Immature natural killer cell (primary cell): ENCODE measurements around the gene GUCY2C. TPM values are rescaled to one million over a fixed set of nuclear protein-coding genes. Genes with fewer than 3 reads are reported as not detected.

Experiments
- DNase-seq, 3 donors: peaks; one replicate each; pipeline ENCODE4 v3.0.0; 2022; ENCODE audit warnings: mixed read lengths in 1 of 3
- H3K27ac Mint-ChIP-seq, 6 donors: one replicate each; pipeline ENCODE4 v1.8.0; 2020; ENCODE audit warnings: mixed read lengths in 6 of 6, mild to moderate bottlenecking in 5 of 6, inconsistent platforms in 4 of 6, moderate library complexity in 3 of 6
- H3K27me3 Mint-ChIP-seq, 3 donors: one replicate each; pipeline ENCODE4 v1.8.0; 2020 to 2021; ENCODE audit warnings: low read depth in 3 of 3, mild to moderate bottlenecking in 3 of 3, mixed read lengths in 3 of 3, moderate library complexity in 3 of 3, inconsistent platforms in 1 of 3
- H3K36me3 Mint-ChIP-seq, 3 donors: one replicate each; pipeline ENCODE4 v1.8.0; 2020; ENCODE audit warnings: mixed read lengths in 3 of 3, inconsistent platforms in 2 of 3, mild to moderate bottlenecking in 2 of 3
- H3K4me1 Mint-ChIP-seq, 2 donors: one replicate each; pipeline ENCODE4 v1.8.0; 2020; ENCODE audit warnings: inconsistent platforms in 2 of 2, mild to moderate bottlenecking in 2 of 2, mixed read lengths in 2 of 2, moderate library complexity in 1 of 2
- H3K4me3 Mint-ChIP-seq, 5 donors: one replicate each; pipeline ENCODE4 v1.8.0; 2020; ENCODE audit warnings: mild to moderate bottlenecking in 5 of 5, mixed read lengths in 5 of 5, inconsistent platforms in 3 of 5, moderate library complexity in 3 of 5
- H3K9me3 Mint-ChIP-seq, 6 donors: one replicate each; pipeline ENCODE4 v1.8.0; 2020; ENCODE audit warnings: mild to moderate bottlenecking in 6 of 6, mixed read lengths in 6 of 6, inconsistent platforms in 4 of 6, moderate library complexity in 3 of 6
- polyA plus RNA-seq, 3 donors: library from polyadenylated mRNA; unstranded; fragments of 300-500 nt; fragmentation: Illumina TruSeq; gene quantifications; one replicate each; pipeline ENCODE4 v1.2.3, GENCODE V29; 2021

The GUCY2C gene
- polyA plus RNA-seq, 3 donors from 2014 or later = not detected

DNA sequence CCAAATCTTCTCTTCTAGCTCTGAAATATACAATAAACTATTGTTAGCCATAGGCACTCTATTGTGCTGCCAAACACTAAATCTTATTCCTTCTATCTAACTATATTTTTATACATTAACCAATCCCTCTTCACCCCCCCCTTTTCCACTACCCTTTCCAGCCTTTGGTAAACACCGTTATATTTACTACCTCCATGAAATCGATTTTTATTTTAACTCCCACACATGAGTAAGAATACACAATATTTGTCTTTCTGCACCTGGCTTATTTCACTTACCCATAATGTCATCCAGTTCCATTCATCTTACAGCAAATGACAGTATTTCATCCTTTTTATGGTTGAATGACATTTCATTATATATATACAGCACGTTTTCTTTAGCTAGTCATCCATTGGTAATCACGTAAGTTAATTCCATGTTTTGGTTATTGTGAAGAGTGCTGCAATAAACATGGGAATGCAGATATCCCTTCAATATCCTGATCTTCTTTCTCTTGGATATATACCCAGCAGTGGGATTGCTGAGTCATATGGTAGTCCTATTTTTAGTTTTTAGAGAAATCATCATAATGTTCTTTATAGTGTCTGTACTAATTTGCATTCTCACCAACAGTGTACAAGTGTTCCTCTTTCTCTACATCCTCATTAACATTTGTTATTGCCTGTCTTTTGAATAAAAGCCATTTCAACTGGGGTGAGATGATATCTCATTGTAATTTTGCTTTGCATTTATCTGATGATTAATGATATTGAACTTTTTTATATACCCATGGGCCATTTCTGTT lies 94.5 kb downstream of the GUCY2C start:
- Mint-ChIP-seq H3K27ac (no peak overlapping the region), H3K36me3 (peaks cover 0 to 4% (median 0%) of the 10 kb centered on the region in 3 donors), H3K4me1 (no peaks in the 10 kb centered on the region), H3K27me3 (peaks cover 4 to 14% (median 6%) of the 10 kb centered on the region in 3 donors), H3K4me3 (no peak overlapping the region), H3K9me3 (peaks cover 14 to 40% (median 24%) of the 10 kb centered on the region in 6 donors)
- DNase-seq = no peak

DNA sequence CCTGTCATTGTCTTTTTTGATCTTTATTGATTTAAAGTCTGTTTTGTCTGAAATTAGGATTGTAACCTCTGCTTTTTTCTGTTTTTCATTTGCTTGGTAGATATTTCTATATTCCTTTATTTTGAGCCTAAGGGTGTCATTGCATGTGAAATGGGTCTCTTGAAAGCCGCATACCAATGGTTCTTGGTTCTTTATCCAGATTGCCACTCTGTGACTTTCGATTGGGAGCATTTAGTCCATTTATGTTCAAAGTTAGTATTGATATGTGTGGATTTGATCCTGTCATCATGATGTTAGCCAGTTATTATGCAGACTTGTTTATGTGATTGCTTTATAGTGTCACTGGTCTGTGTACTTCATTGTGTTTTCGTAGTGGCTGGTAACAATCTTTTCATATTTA lies 98.9 kb downstream of the GUCY2C start:
- H3K27ac Mint-ChIP-seq = no peak overlapping the region
- no peak overlapping the region for H3K4me3 Mint-ChIP-seq
- peaks cover 2 to 11% (median 5%) of the 10 kb centered on the region in 3 donors for H3K27me3 Mint-ChIP-seq
- H3K4me1 Mint-ChIP-seq = no peaks in the 10 kb centered on the region
- peaks cover 0 to 11% (median 2%) of the 10 kb centered on the region in 6 donors for H3K9me3 Mint-ChIP-seq
- DNase-seq = no peak
- no peaks in the 10 kb centered on the region for H3K36me3 Mint-ChIP-seq

- DNase-seq = no peak
- Mint-ChIP-seq H3K4me3 (no peak overlapping the region), H3K27me3 (peaks cover 2 to 8% (median 5%) of the 10 kb centered on the region in 3 donors), H3K36me3 (no peaks in the 10 kb centered on the region), H3K4me1 (no peaks in the 10 kb centered on the region), H3K9me3 (no peaks in the 10 kb centered on the region), H3K27ac (no peak overlapping the region)
These were observed 104.7 kb downstream of the GUCY2C start for GRCh38 chr12:14591719-14592118.

GRCh38 chr12:14589169-14590004 lies 107.0 kb downstream of the GUCY2C start:
- H3K9me3 Mint-ChIP-seq = no peaks in the 10 kb centered on the region
- H3K27me3 Mint-ChIP-seq = peaks cover 0 to 5% (median 0%) of the 10 kb centered on the region in 3 donors
- no peaks in the 10 kb centered on the region for H3K36me3 Mint-ChIP-seq
- H3K27ac Mint-ChIP-seq = no peak overlapping the region
- H3K4me3 Mint-ChIP-seq = no peak overlapping the region
- DNase-seq = no peak
- H3K4me1 Mint-ChIP-seq = no peaks in the 10 kb centered on the region

- H3K36me3 Mint-ChIP-seq = no peaks in the 10 kb centered on the region
These were observed 107.8 kb downstream of the GUCY2C start for GRCh38 chr12:14588571-14588970.

GRCh38 chr12:14578646-14579045 lies 117.8 kb downstream of the GUCY2C start:
- no peak overlapping the region for H3K4me3 Mint-ChIP-seq
- no peak overlapping the region for H3K27ac Mint-ChIP-seq
- no peak for DNase-seq
- H3K27me3 Mint-ChIP-seq = peaks cover 2 to 18% (median 5%) of the 10 kb centered on the region in 3 donors
- no peaks in the 10 kb centered on the region for H3K36me3 Mint-ChIP-seq
- peaks cover 17 to 22% of the 10 kb centered on the region in 2 donors for H3K4me1 Mint-ChIP-seq
- H3K9me3 Mint-ChIP-seq = no peaks in the 10 kb centered on the region

More at GRCh38 chr12:14588571-14588970, 107.8 kb downstream of the GUCY2C start:
- Mint-ChIP-seq H3K27me3 (peaks cover 0 to 5% (median 0%) of the 10 kb centered on the region in 3 donors), H3K9me3 (no peaks in the 10 kb centered on the region), H3K4me3 (no peak overlapping the region), H3K27ac (no peak overlapping the region), H3K4me1 (no peaks in the 10 kb centered on the region)
- DNase-seq = no peak

- peak overlapping the region in 2 of 6 donors; percentile 0 to 48 for H3K27ac Mint-ChIP-seq
These were observed 119.1 kb downstream of the GUCY2C start for GRCh38 chr12:14577344-14577743.

DNA sequence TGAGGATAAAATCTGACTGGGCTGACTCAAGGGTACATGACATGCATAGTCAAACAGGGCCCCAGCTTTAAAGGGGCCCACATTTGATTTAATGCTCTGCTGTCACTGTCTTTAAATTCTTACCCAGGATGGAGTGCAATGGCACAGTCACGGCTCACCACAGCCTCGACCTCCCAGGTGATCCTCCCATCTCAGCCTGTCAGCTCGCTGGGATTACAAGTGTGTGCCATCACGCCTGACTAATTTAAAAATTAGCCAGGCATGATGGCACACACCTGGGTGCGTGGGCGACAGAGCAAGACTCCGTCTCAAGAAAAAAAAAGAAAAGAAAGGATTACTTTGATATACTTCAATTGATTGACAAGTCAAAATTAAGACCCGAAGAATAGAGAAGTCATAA lies 119.5 kb downstream of the GUCY2C start:
- Mint-ChIP-seq H3K9me3 (no peaks in the 10 kb centered on the region), H3K27me3 (peaks cover 5 to 18% (median 9%) of the 10 kb centered on the region in 3 donors), H3K36me3 (no peaks in the 10 kb centered on the region), H3K4me1 (peaks cover 17 to 22% of the 10 kb centered on the region in 2 donors), H3K27ac (peak overlapping the region in 1 of 6 donors; percentile 0), H3K4me3 (no peak overlapping the region)
- DNase-seq = no peak

More at GRCh38 chr12:14577344-14577743, 119.1 kb downstream of the GUCY2C start:
- peak; percentile 21 to 49 (median 32) for DNase-seq
- no peaks in the 10 kb centered on the region for H3K9me3 Mint-ChIP-seq
- peak overlapping the region in 1 of 5 donors; percentile 5 for H3K4me3 Mint-ChIP-seq
- no peaks in the 10 kb centered on the region for H3K36me3 Mint-ChIP-seq
- peaks cover 5 to 18% (median 8%) of the 10 kb centered on the region in 3 donors for H3K27me3 Mint-ChIP-seq
- peaks cover 17 to 22% of the 10 kb centered on the region in 2 donors for H3K4me1 Mint-ChIP-seq

- Mint-ChIP-seq H3K27ac (no peak overlapping the region), H3K27me3 (peaks cover 5 to 19% (median 7%) of the 10 kb centered on the region in 3 donors), H3K4me3 (no peak overlapping the region), H3K4me1 (peaks cover 17 to 22% of the 10 kb centered on the region in 2 donors), H3K36me3 (no peaks in the 10 kb centered on the region), H3K9me3 (no peaks in the 10 kb centered on the region)
- DNase-seq = no peak
These were observed 120.8 kb downstream of the GUCY2C start for GRCh38 chr12:14575585-14575984.

GRCh38 chr12:14573118-14573517 lies 123.3 kb downstream of the GUCY2C start:
- no peak overlapping the region for H3K4me3 Mint-ChIP-seq
- H3K27ac Mint-ChIP-seq = no peak overlapping the region
- no peak for DNase-seq
- H3K36me3 Mint-ChIP-seq = no peaks in the 10 kb centered on the region
- no peaks in the 10 kb centered on the region for H3K9me3 Mint-ChIP-seq
- peaks cover 7 to 25% (median 14%) of the 10 kb centered on the region in 3 donors for H3K27me3 Mint-ChIP-seq
- peaks cover 18 to 20% of the 10 kb centered on the region in 2 donors for H3K4me1 Mint-ChIP-seq

GRCh38 chr12:14572401-14572800 lies 124.0 kb downstream of the GUCY2C start:
- no peak overlapping the region for H3K27ac Mint-ChIP-seq
- peaks cover 7 to 27% (median 15%) of the 10 kb centered on the region in 3 donors for H3K27me3 Mint-ChIP-seq
- DNase-seq = no peak
- no peaks in the 10 kb centered on the region for H3K36me3 Mint-ChIP-seq
- H3K4me3 Mint-ChIP-seq = no peak overlapping the region
- no peaks in the 10 kb centered on the region for H3K9me3 Mint-ChIP-seq
- peaks cover 14% of the 10 kb centered on the region in 2 donors for H3K4me1 Mint-ChIP-seq

GRCh38 chr12:14571779-14572178 lies 124.6 kb downstream of the GUCY2C start:
- no peak for DNase-seq
- H3K4me1 Mint-ChIP-seq = peaks cover 8% of the 10 kb centered on the region in 2 donors
- no peaks in the 10 kb centered on the region for H3K36me3 Mint-ChIP-seq
- H3K27me3 Mint-ChIP-seq = peaks cover 7 to 27% (median 15%) of the 10 kb centered on the region in 3 donors
- no peak overlapping the region for H3K27ac Mint-ChIP-seq
- H3K4me3 Mint-ChIP-seq = no peak overlapping the region
- H3K9me3 Mint-ChIP-seq = no peaks in the 10 kb centered on the region

GRCh38 chr12:14570231-14570630 lies 126.2 kb downstream of the GUCY2C start:
- no peak for DNase-seq
- H3K27me3 Mint-ChIP-seq = peaks cover 2 to 21% (median 16%) of the 10 kb centered on the region in 3 donors
- peaks cover 0 to 2% of the 10 kb centered on the region in 2 donors for H3K4me1 Mint-ChIP-seq
- no peak overlapping the region for H3K4me3 Mint-ChIP-seq
- H3K9me3 Mint-ChIP-seq = no peaks in the 10 kb centered on the region
- no peaks in the 10 kb centered on the region for H3K36me3 Mint-ChIP-seq
- no peak overlapping the region for H3K27ac Mint-ChIP-seq
